Measurements from ENCODE around the gene LRRK1.
A peak's percentile ranks its signal among the peaks of the same experiment; 100 is the strongest.

LRRK1 gene

DNA sequence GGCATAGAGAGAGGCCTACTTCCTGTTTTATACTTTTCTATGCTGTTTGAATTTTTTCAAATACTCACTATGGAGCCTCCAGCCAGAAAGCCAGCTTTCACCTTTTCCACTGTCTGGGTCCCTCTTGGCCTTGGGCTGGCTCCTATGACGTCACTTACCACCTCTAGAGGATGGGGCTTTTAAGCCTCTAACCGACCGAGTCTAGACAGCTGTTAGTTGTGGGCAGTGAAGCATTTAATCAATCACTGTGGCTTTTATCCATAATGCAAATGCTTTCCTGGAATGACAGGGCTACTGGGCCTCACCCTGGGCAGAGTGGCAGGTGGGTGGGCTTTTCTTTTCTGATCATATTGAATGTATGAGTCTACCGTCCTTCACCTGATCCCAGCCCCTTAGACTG is 61.9 kb downstream of the LRRK1 start:
- no peak for DNase-seq

DNA sequence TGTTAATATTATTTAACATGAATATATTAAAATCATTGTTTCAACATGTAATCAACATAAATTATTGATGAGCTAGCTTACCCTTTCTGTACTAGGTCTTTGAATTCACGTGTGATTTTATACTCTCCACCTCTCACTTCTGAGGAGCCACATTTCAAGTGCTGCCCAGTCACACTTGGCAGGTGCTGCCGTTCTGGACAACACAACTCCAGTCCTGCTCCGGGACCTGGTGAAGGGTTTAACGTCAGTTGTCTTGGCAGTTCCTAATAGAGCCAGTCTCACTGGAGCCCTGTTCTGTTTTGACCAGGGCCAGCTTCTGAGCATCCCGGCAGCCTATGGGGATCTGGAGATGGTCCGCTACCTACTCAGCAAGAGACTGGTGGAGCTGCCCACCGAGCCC is 64.1 kb downstream of the LRRK1 start:
- no peak for DNase-seq

DNA sequence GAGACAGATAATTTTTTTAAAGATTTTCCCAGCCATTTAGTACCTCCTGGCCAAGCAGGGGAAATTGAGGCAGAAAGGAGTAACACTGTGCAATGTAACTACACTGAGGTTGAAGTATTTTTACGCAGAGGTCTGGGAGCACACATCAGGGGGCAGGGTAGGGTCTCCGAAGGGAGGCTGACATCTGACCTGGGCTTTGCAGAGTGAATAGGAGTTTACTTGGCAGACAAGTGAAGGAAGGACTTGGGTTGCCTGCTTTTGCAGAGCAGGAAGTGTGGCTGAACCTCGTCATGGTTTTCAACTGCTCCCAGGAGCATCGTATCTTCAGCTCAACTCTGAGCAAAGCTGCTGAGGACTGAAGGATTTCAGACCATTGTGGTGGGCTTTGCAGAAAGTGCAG is 66.2 kb downstream of the LRRK1 start:
- DNase-seq = no peak

GRCh38 chr15:100986158-100986896 is 67.2 kb downstream of the LRRK1 start:
- DNase-seq = no peak

- no peak for DNase-seq
These were observed 68.0 kb downstream of the LRRK1 start for GRCh38 chr15:100987143-100987542.

- no peak for DNase-seq
These were observed 69.1 kb downstream of the LRRK1 start for GRCh38 chr15:100988297-100988696.

DNA sequence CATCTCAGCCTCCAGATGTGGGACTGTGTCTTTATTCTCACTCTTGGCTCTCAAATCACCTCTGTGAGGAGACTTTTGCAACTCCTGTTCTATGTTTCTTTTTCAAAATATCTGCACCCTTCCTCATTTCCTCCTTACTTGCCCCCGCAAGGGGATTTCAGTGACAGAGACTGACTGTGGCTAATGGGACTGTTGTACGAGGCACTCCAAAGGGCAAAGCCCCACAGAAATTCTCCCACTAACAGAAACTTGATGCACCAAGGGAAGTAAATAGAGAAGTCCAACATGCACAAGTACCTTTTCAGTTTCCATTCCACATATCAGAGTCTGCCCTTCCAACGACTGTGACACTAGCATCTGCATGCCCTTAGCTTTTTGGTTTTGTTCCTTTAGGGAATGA is 69.7 kb downstream of the LRRK1 start:
- DNase-seq = no peak

DNA sequence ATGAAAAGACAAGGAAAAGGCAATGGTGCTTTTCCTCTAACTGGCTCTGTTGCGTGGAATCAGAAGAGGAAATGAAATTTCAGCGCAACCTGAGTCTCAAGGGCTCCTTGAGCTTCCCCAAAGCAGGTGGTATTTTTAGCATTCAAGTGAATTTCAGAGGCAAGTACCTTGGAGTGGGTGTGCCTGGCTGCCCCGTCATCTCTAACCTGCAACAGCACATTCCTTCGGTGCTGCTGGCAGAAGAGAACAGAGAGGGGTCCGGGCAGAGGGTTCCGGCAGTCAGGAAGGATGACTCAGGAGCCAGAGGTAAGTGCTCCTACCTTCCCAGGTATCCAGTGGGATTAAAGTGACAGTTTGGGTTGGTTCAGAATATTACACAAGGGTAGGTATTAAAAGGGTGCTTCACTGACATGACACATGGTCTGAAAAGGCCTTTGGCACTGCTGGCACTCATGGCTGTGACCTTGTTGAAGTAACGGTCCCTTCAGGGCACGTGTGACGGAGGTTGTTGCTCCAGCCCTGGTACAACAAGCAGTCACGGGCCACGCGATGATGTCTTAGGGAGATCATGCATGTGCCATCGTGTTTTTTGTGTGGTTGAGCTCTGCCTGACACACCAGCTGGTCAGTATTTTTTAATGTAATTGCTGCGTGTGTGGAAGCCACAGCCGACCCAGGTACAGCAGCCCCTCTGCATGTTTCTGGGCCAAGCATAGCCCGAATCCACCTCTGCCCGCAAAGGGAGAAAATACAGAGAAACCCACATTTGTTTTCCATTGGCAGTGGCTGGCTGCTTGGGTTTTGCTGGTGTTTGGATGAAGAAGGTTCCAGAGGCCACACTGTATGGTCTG is 75.7 kb downstream of the LRRK1 start:
- peak in 1 of 2 donors; percentile 6 for DNase-seq

DNA sequence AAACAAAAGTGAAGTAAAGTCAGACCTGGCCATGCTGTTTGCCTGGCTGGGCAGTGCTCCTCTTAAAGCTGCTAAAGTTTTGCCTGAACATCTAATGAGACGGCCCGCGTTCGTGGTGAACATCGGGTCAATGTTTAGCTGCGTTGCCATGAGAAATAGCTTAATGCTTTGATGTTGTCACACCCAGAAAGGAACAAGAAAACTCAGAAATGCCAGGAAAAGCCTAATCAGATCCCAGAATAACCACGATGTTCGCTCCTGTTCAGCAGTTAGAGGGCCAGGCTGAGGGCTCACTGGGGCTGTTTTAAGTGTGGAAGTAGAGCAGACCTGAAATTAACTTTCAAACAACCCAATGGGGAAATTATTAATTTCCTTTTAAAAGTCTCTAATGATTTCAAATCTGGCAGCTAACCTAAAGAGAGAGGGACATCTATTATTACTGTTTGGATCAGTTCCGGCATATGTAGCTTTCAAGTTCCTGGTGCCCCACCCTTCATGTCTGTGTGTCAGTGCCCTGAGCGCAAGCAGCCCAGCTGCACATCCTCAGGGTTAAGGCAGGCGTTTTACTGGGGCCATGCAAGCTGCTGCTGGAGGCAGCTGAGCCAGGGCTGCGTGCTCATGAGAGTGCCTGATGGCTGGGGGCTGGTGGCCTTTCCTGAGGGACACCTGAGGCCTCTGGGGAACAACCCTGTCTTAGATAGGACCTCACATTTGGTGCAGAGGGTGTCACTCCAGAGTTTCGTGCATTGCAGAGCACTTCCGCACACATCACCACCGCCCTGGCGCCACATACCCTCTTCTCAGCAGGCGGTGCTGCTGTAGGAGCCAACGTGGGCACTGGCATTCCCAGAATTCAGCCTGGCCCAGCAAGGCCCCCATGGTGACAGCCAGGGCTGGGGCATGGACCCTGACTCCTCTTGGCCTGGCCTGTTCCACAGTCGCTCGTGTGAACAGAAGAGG is 76.6 kb downstream of the LRRK1 start:
- DNase-seq = no peak

DNA sequence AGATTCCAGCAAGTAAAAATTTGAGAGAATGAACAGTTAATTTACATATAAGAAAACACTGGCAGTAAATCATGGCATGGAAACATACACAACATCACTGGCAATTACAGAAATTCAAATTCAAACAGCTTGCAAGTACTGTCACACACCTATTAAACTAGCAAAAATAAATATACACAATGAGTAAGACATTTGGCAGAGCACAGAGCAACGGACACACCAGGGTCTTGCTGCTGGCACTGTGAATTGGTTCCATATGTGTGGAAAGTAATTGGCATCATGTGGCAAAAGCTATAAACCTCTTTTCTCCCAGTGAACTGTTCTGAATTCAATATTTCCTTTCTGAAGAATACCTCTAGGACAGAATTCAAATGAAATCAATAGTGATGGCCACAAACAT is 78.3 kb downstream of the LRRK1 start:
- DNase-seq = no peak

DNA sequence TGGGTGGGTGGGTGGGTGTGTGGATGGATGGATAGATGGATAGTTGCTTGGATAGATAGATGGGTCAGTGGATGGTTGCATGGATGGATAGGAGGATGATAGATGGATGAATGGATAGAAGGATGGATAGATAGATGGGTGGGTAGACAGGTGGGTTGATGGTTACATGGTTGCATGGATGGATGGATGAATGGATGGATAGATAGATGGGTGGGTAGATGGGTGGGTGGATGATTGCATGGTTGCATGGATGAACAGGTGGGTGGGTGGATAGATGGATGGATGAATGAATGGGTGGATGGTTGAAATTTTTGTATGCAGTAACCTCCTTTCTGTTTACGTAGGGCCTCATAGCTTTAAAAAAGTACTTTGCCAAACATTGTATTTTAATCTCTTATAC is 79.5 kb downstream of the LRRK1 start:
- DNase-seq = no peak

- no peak for DNase-seq
These were observed 80.2 kb downstream of the LRRK1 start for GRCh38 chr15:100999369-100999768.

- DNase-seq = no peak
These were observed 81.1 kb downstream of the LRRK1 start for GRCh38 chr15:101000271-101000681.

DNA sequence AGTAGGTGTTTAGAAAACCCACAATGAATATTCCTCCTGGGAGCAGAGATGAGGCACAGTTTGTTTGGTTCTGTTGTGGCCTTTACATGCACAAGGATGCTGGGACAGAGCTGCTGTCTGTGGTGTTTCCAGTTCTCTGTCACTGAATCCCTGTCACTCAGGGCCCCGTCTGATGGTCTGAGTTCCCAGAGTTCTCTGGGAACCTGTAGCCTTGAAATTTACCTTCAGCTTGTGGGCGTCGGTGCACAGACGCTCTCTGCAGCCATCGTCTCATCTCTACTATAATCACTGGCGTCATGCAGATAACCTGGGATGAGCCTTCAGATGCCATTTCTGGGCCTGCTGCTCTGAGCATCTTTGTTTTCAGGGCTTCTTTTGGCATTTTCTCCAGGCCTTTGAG is 81.9 kb downstream of the LRRK1 start:
- DNase-seq = no peak

GRCh38 chr15:101001796-101002195 is 82.6 kb downstream of the LRRK1 start:
- no peak for DNase-seq

DNA sequence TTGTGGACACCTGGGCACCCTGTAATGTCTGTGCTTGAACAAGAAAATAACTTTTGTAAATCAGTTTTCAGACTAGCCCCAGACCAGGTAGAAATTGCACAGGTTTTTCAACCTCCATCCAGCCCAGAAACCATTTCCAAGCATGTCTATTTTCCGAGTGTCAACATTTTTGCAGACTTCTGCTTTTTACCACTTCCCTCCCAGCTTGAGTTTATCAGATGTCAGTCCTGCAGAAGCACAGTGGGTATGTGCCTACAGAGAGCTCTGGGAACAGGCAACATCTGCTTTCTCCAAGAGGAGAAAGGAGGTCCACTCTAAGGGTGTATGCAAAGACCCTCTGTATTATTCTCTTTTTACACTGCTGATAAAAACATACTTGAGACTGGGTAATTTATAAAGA is 83.9 kb downstream of the LRRK1 start:
- no peak for DNase-seq

DNA sequence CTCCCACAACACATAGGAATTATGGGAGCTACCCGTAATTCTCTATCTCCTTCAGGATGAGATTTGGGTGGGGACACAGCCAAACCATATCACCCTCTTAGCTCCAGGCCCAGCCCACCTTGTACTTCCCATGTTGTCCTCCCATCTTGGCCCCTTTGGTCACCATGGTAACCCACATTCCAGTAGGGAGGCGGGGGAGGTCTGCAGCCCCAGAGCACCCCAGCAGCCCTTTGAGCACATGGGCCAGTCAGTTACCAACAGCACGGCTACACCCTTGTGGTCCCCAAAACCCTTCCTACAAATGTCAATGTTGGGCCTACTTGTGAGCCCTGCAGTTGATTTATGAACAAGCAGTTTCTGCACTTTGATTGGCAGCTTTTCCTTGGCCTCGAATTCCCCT is 84.5 kb downstream of the LRRK1 start:
- no peak for DNase-seq

DNA sequence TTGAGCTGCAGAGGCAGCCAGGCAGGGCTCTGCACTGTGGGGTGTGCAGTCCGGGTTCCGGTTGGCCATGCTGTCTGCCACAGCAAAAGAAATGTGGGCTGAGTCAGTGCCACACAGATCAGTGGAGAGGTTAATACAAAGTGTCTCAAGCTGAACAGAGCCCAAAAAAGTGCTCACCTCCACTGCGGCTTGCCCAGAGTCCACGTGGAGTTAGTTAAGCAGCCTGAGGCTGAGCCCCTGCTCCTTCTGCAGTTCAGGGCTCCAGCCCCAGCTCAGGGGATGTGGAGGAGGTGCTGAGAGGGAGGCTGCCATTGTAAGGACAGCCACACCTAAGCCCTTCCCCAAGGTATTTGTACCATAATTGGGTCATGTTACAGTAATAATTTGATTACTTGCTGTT is 85.3 kb downstream of the LRRK1 start:
- no peak for DNase-seq

GRCh38 chr15:101004986-101005747 is 86.0 kb downstream of the LRRK1 start:
- no peak for DNase-seq

DNA sequence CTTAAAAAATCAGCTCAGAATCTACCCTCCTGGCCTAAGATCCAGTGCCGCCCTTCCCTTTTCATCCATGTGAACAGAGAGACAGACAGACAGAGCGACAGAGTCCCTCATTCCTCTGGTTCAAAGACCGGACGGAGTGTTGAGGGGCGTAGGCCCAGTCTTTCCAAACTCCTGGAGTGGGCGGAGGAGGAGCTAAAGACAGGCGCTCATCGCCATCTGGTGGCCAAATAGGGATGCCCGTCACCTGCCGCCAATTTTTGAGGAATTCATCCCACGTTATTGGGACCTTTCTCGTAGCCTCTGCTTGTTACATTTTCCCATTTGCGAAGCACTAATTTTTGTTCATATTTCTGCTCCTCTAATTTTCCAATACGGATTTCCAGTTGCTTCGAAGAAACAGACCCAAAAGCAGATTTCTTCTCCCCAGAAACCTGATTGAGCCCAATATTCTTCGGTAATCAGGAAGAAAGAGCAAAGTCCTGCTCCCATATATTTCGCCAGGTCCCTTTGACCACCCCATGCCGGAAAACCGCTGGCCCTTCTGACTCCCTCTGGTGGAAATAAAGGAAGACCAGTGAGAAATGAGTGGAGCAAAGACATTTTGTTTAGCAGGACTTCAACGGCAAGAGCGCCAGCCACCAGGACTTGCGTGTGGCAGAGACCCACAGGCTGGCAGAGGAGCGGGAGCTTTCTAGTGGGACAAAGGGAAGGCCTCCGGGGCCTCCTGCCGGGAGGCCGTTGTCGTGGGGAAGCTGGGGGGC is 88.0 kb downstream of the LRRK1 start:
- DNase-seq = peak; percentile 57 to 63

Measured in CD4-positive, alpha-beta T cell treated with Interleukin-4 for 1 hour (primary cell).